ENCODE results near the gene C19orf81.

C19orf81 gene

DNA sequence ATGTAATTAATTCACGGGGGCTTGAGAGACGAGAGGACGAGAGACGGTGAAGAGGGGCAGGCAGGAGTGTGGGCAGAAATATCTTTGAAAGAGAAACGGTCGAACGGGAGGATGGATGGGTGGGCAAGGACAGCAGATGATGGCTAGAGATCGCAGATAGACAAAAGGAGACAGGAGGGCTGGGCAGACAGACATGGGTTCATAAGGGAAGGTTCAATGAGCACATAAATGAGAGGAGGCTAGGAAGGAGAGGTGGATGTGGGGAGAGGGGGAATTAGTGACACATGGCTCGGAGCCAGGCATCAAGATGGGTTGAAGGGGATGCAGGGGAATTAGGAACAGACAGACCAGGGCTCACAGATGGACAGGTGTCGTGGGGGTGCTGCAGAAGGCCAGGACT is 10.6 kb upstream of the C19orf81 start:
- Histone ChIP-seq H3K36me3 (ENCODE audit: insufficient read depth, low read length) (no peaks in the 10 kb centered on the region), H4K20me1 (ENCODE audit: insufficient read depth, low read length, poor library complexity, severe bottlenecking) (no peaks in the 10 kb centered on the region), H3K9ac (ENCODE audit: low read depth, low read length, poor library complexity, severe bottlenecking) (no peak overlapping the region), H3K27me3 (ENCODE audit: insufficient read depth, low read length, poor library complexity, severe bottlenecking) (no peaks in the 10 kb centered on the region), H3K9me2 (replicated peaks; ENCODE audit: low read depth, low read length) (no peaks in the 10 kb centered on the region), H2AFZ (ENCODE audit: low read length) (no peak overlapping the region), H3F3A (ENCODE audit: low read depth) (no peaks in the 10 kb centered on the region), H3K79me2 (ENCODE audit: insufficient read depth, low read length) (no peaks in the 10 kb centered on the region), H3K9me3 (ENCODE audit: insufficient read depth, low read depth, low read length) (peaks cover 2% of the 10 kb centered on the region; the same call in 1 of the 2 replicates), H3K4me3 (ENCODE audit: low read length, poor library complexity, severe bottlenecking) (no peak overlapping the region), H3K4me2 (ENCODE audit: low read depth, low read length, poor library complexity, severe bottlenecking) (peak overlapping the region; percentile 81), H3K4me1 (ENCODE audit: insufficient read depth, low read length, poor library complexity, severe bottlenecking) (no peaks in the 10 kb centered on the region)
- TF ChIP-seq EZH2phosphoT487 (IDR thresholded peaks at IDR 0.05; ENCODE audit: borderline replicate concordance) = no peak
- TF ChIP-seq, protein P1, sequence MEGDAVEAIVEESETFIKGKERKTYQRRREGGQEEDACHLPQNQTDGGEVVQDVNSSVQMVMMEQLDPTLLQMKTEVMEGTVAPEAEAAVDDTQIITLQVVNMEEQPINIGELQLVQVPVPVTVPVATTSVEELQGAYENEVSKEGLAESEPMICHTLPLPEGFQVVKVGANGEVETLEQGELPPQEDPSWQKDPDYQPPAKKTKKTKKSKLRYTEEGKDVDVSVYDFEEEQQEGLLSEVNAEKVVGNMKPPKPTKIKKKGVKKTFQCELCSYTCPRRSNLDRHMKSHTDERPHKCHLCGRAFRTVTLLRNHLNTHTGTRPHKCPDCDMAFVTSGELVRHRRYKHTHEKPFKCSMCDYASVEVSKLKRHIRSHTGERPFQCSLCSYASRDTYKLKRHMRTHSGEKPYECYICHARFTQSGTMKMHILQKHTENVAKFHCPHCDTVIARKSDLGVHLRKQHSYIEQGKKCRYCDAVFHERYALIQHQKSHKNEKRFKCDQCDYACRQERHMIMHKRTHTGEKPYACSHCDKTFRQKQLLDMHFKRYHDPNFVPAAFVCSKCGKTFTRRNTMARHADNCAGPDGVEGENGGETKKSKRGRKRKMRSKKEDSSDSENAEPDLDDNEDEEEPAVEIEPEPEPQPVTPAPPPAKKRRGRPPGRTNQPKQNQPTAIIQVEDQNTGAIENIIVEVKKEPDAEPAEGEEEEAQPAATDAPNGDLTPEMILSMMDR (conservative IDR thresholded peaks at IDR 0.05; ENCODE audit: low read length) = no peak

DNA sequence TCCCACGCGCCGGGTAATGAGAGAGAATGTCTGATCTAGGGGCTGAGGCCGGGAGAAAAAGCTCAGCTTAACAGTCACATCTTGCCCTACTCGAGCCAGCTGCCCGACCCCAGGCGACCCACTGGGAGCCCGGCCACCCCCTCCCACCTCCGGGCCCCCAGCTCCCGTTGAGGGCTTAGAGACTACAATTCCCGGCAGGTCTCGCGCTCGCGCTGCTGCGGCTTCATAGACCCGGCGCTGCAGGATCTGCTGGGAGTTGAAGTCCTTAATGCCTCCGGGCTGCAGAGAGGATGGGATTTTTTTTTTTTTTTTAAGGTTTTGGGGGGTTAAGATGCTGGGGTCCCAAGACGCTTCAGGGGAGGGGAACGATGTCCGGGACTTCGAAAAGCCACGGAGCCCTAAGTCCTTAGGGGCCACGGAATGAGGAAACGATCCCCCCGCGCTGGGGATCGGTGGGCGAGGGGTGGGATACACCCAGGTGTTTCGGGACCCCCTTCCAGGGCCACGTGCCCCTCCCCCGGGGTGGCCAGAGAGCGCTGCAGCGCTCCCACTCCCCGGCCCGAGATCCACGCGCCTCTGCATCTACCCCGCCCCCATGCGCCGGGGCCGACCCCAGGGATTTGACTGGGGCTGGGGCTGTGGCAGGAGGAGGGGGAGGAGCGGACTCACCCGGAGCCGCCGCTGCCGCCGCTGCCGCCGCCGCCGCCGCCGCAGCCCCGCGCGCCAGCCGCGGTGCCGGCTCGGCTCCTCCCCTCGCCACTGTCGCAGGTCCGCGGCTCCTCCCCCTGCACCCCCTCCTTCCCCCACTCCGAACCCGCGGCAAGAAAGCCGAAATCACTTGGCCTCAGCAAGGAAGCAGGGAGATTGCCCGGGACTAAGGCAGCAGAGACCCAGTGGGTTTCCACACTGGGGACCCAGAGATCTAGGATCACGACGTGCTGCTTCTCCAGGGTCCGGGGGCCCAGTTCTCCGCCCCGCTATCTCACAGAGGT is 9.8 kb upstream of the C19orf81 start, which contains the start of gene SYT3:
SYT3 (minus strand) TSS at position 761 of the 992 bp plus-strand sequence. CDS start 2,470 bp downstream, outside the sequence.
- no peaks in the 10 kb centered on the region for H3K4me1 ChIP-seq (ENCODE audit: insufficient read depth, low read length, poor library complexity, severe bottlenecking)
- no peaks in the 10 kb centered on the region for H3F3A ChIP-seq (ENCODE audit: low read depth)
- H3K36me3 ChIP-seq (ENCODE audit: insufficient read depth, low read length) = no peaks in the 10 kb centered on the region
- no peaks in the 10 kb centered on the region for H3K9me2 ChIP-seq (replicated peaks; ENCODE audit: low read depth, low read length)
- H3K27me3 ChIP-seq (ENCODE audit: insufficient read depth, low read length, poor library complexity, severe bottlenecking) = no peaks in the 10 kb centered on the region
- no peaks in the 10 kb centered on the region for H4K20me1 ChIP-seq (ENCODE audit: insufficient read depth, low read length, poor library complexity, severe bottlenecking)
- peak within 1 kb of the TSS; percentile 74 for H3K4me3 ChIP-seq (ENCODE audit: low read length, poor library complexity, severe bottlenecking)
- peak within 1 kb of the TSS; percentile 81 for H3K4me2 ChIP-seq (ENCODE audit: low read depth, low read length, poor library complexity, severe bottlenecking)
- TF ChIP-seq, protein P1 (conservative IDR thresholded peaks at IDR 0.05; ENCODE audit: low read length) = no peak
- TF ChIP-seq EZH2phosphoT487 (IDR thresholded peaks at IDR 0.05; ENCODE audit: borderline replicate concordance) = no peak
- H3K79me2 ChIP-seq (ENCODE audit: insufficient read depth, low read length) = no peaks in the 10 kb centered on the region
- H3K9ac ChIP-seq (ENCODE audit: low read depth, low read length, poor library complexity, severe bottlenecking) = peak within 1 kb of the TSS; percentile 66
- no peaks in the 10 kb centered on the region; the same call in 1 of the 2 replicates for H3K9me3 ChIP-seq (ENCODE audit: insufficient read depth, low read depth, low read length)
- peak within 1 kb of the TSS; percentile 93 for H2AFZ ChIP-seq (ENCODE audit: low read length)

DNA sequence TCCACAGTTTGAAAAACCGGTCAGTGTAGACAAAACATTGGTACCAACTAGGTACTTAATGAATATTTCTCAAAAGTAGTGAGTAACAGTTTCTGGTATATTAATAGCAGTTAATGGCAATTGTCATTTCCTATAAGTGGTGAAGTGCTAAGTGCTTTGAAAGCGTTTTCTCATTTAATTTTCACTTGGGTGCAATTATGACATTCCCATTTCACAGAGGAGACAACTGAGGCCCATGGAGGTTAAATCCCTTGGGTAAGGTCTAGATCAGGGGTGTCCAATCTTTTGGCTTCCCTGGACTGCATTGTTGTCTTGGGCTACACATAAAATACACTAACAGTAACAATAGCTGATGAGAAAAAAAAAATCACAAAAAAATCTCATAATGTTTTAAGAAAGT is 8.9 kb upstream of the C19orf81 start:
- no peaks in the 10 kb centered on the region; the same call in 1 of the 2 replicates for H3K9me3 ChIP-seq (ENCODE audit: insufficient read depth, low read depth, low read length)
- no peaks in the 10 kb centered on the region for H3K27me3 ChIP-seq (ENCODE audit: insufficient read depth, low read length, poor library complexity, severe bottlenecking)
- no peaks in the 10 kb centered on the region for H3K36me3 ChIP-seq (ENCODE audit: insufficient read depth, low read length)
- no peaks in the 10 kb centered on the region for H3K4me1 ChIP-seq (ENCODE audit: insufficient read depth, low read length, poor library complexity, severe bottlenecking)
- no peaks in the 10 kb centered on the region for H3F3A ChIP-seq (ENCODE audit: low read depth)
- H3K9me2 ChIP-seq (replicated peaks; ENCODE audit: low read depth, low read length) = no peaks in the 10 kb centered on the region
- no peaks in the 10 kb centered on the region for H3K79me2 ChIP-seq (ENCODE audit: insufficient read depth, low read length)
- TF ChIP-seq, protein P1 (conservative IDR thresholded peaks at IDR 0.05; ENCODE audit: low read length) = no peak
- no peak for TF ChIP-seq EZH2phosphoT487 (IDR thresholded peaks at IDR 0.05; ENCODE audit: borderline replicate concordance)
- no peak overlapping the region for H3K4me3 ChIP-seq (ENCODE audit: low read length, poor library complexity, severe bottlenecking)
- 0 out of 2 replicates have a peak overlapping the region, but pooled peaks have one; percentile 93 for H2AFZ ChIP-seq (ENCODE audit: low read length)
- H4K20me1 ChIP-seq (ENCODE audit: insufficient read depth, low read length, poor library complexity, severe bottlenecking) = no peaks in the 10 kb centered on the region
- peak overlapping the region; percentile 81 for H3K4me2 ChIP-seq (ENCODE audit: low read depth, low read length, poor library complexity, severe bottlenecking)
- no peak overlapping the region for H3K9ac ChIP-seq (ENCODE audit: low read depth, low read length, poor library complexity, severe bottlenecking)
